OCI-LY7 (cell line): Measurements from ENCODE around the gene AP2A1.

Experiments
- EZH2phosphoT487 ChIP-seq: fragments of 200-600 bp; sonication (generic); IDR thresholded peaks from 2 replicates; pipeline ENCODE4 v1.6.1; 2018; ENCODE audit warnings: low read depth, borderline replicate concordance, mild to moderate bottlenecking, mixed run types, antibody characterized with exemption, low read length, moderate library complexity, mixed read lengths
- TF ChIP-seq, protein P1 (sequence below): fragments of 200-600 bp; sonication (generic); conservative IDR thresholded peaks from 2 replicates; pipeline ENCODE4 v1.5.1; 2014; ENCODE audit warnings: mild to moderate bottlenecking, antibody characterized with exemption, low read length, moderate library complexity, mixed read lengths

DNA sequence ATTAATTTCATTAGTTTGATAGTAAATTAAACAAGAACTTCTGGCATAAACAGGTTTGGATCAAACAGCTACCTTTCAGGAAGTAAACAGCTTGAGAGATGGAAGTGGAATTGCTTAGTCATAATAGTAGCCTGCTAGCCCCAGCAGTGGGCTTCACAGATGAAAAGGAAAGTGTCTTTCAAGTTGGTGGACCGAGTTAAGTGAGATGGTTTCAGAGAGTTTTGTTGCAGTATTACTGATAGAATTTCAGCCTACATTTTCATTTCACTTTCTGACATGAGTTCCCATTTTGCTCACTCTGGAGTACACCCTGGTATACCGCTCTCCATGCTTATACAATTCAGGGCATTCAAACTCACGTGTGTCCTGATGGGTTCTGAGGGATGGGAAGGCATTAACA, 82.1 kb downstream of the AP2A1 start:
- TF ChIP-seq, protein P1, sequence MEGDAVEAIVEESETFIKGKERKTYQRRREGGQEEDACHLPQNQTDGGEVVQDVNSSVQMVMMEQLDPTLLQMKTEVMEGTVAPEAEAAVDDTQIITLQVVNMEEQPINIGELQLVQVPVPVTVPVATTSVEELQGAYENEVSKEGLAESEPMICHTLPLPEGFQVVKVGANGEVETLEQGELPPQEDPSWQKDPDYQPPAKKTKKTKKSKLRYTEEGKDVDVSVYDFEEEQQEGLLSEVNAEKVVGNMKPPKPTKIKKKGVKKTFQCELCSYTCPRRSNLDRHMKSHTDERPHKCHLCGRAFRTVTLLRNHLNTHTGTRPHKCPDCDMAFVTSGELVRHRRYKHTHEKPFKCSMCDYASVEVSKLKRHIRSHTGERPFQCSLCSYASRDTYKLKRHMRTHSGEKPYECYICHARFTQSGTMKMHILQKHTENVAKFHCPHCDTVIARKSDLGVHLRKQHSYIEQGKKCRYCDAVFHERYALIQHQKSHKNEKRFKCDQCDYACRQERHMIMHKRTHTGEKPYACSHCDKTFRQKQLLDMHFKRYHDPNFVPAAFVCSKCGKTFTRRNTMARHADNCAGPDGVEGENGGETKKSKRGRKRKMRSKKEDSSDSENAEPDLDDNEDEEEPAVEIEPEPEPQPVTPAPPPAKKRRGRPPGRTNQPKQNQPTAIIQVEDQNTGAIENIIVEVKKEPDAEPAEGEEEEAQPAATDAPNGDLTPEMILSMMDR: no peak
- no peak for TF ChIP-seq EZH2phosphoT487
